IMR-90 (cell line): Measurements from ENCODE around the gene CXCL1. TPM values are rescaled to one million over a fixed set of nuclear protein-coding genes. Genes with fewer than 3 reads are reported as not detected.

ENCODE experiments used
- ATAC-seq: fragments of 200-7000 bp; cut with Tn5 transposase; 2 replicates; pipeline ENCODE4 v1.9.1; 2020; ENCODE audit warnings: low read depth, mild to moderate bottlenecking, moderate library complexity
- BruUV-seq: library from RNA; stranded (reverse); fragments of 400-500 nt; replicated peaks from 2 replicates; lab custom pipeline; 2021; lab: Mats Ljungman, UMichigan
- CTCF ChIA-PET: fragments of 300-600 bp; formaldehyde crosslinking; extraction: SDS; loops from one replicate; lab custom pipeline; 2021; ENCODE audit warnings: antibody characterized with exemption; lab: Yijun Ruan, JAX
- POLR2A ChIA-PET: fragments of 300-600 bp; sonication (Branson Sonifier 250); formaldehyde crosslinking; loops from one replicate; lab custom pipeline; 2022; ENCODE audit warnings: antibody characterized with exemption; ENCODE audit not compliant: unreplicated experiment; lab: Charles Lee
- DNase-seq: peaks from one replicate; pipeline ENCODE4 v3.0.0; 2013
- H2AFZ ChIP-seq: replicated peaks from 2 replicates; pipeline ENCODE3; 2013; ENCODE audit warnings: low read length, mild to moderate bottlenecking; ENCODE audit not compliant: poor library complexity
- H2AK5ac ChIP-seq: 2 replicates; pipeline ENCODE4 v1.6.1; 2013; ENCODE audit warnings: low read depth, low read length, inconsistent platforms
- H2AK9ac ChIP-seq: replicated peaks from 2 replicates; pipeline ENCODE3; 2013; ENCODE audit warnings: mild to moderate bottlenecking, low read depth, low read length, moderate library complexity; ENCODE audit not compliant: poor library complexity
- H2BK120ac ChIP-seq: 2 replicates; pipeline ENCODE4 v1.6.1; 2013; ENCODE audit warnings: low read depth, low read length, inconsistent platforms
- H2BK15ac ChIP-seq: 3 replicates; pipeline ENCODE4 v1.6.1; 2013; ENCODE audit warnings: low read depth, low read length, inconsistent platforms
- H2BK20ac ChIP-seq: 2 replicates; pipeline ENCODE4 v1.6.1; 2013; ENCODE audit warnings: low read depth, mild to moderate bottlenecking, inconsistent platforms, low read length, moderate library complexity
- H2BK5ac ChIP-seq: 2 replicates; pipeline ENCODE4 v1.6.1; 2013; ENCODE audit warnings: mild to moderate bottlenecking, low read depth, low read length, inconsistent platforms; ENCODE audit not compliant: poor library complexity, severe bottlenecking
- H3K14ac ChIP-seq: replicated peaks from 2 replicates; pipeline ENCODE4 v1.6.1; 2013; ENCODE audit warnings: low read depth, low read length, inconsistent platforms
- H3K18ac ChIP-seq: 2 replicates; pipeline ENCODE4 v1.6.1; 2013; ENCODE audit warnings: low read depth, low read length, control low read depth
- H3K23ac ChIP-seq: 2 replicates; pipeline ENCODE4 v1.6.1; 2013; ENCODE audit warnings: low read depth, low read length, inconsistent platforms
- H3K27ac ChIP-seq: 2 replicates; pipeline ENCODE4 v1.5.1; 2013; ENCODE audit warnings: mild to moderate bottlenecking, control low read depth, low read length; ENCODE audit not compliant: insufficient read depth
- H3K27me3 ChIP-seq: 2 replicates; pipeline ENCODE4 v1.6.1; 2013; ENCODE audit warnings: low read length; ENCODE audit not compliant: control insufficient read depth, insufficient read depth
- H3K36me3 ChIP-seq: 2 replicates; pipeline ENCODE4 v1.6.1; 2013; ENCODE audit warnings: low read length, mixed read lengths; ENCODE audit not compliant: control insufficient read depth, insufficient read depth
- H3K4ac ChIP-seq: 2 replicates; pipeline ENCODE4 v1.6.1; 2013; ENCODE audit warnings: low read depth, low read length, inconsistent platforms
- H3K4me1 ChIP-seq: 2 replicates; pipeline ENCODE4 v1.6.1; 2013; ENCODE audit warnings: low read length, mixed read lengths; ENCODE audit not compliant: control insufficient read depth, insufficient read depth
- H3K4me2 ChIP-seq: 2 replicates; pipeline ENCODE4 v1.6.1; 2013; ENCODE audit warnings: low read depth, mild to moderate bottlenecking, control low read depth, low read length, moderate library complexity
- H3K4me3 ChIP-seq: 2 replicates; pipeline ENCODE4 v1.5.1; 2013; ENCODE audit warnings: low read depth, mild to moderate bottlenecking, control low read depth, low read length, moderate library complexity; ENCODE audit not compliant: insufficient read depth
- H3K56ac ChIP-seq: 2 replicates; pipeline ENCODE4 v1.6.1; 2013; ENCODE audit warnings: low read length, inconsistent platforms; ENCODE audit not compliant: insufficient read depth; ENCODE audit errors: extremely low read depth
- H3K79me1 ChIP-seq, 2 experiments: 2 replicates each; pipeline ENCODE4 v1.6.1; 2013; ENCODE audit warnings: low read length in 2 of 2, inconsistent platforms in 1 of 2, low read depth in 1 of 2
- H3K9ac ChIP-seq: 2 replicates; pipeline ENCODE4 v1.6.1; 2013; ENCODE audit warnings: low read depth, low read length, control low read depth
- H3K9me1 ChIP-seq: 2 replicates; pipeline ENCODE4 v1.6.1; 2013; ENCODE audit warnings: low read length, inconsistent platforms; ENCODE audit not compliant: insufficient read depth
- H3K9me3 ChIP-seq: 2 replicates; pipeline ENCODE4 v1.6.1; 2013; ENCODE audit warnings: low read length; ENCODE audit not compliant: control insufficient read depth, insufficient read depth
- H4K20me1 ChIP-seq: 2 replicates; pipeline ENCODE4 v1.6.1; 2013; ENCODE audit warnings: low read length, inconsistent platforms; ENCODE audit not compliant: insufficient read depth
- H4K5ac ChIP-seq: 2 replicates; pipeline ENCODE4 v1.6.1; 2013; ENCODE audit warnings: mild to moderate bottlenecking, low read depth, low read length, control low read depth
- H4K8ac ChIP-seq, 2 experiments: 2 replicates each; pipeline ENCODE4 v1.6.1; 2013; ENCODE audit warnings: low read depth in 2 of 2, low read length in 2 of 2, control low read depth in 1 of 2, inconsistent platforms in 1 of 2
- H4K91ac ChIP-seq: 2 replicates; pipeline ENCODE4 v1.6.1; 2013; ENCODE audit warnings: low read depth, low read length, inconsistent platforms; ENCODE audit not compliant: insufficient read depth
- MAZ ChIP-seq: IDR thresholded peaks from 2 replicates; pipeline ENCODE4 v1.6.1; 2012; ENCODE audit warnings: low read depth, mild to moderate bottlenecking, low read length, improper control_type of control experiment, moderate library complexity, borderline replicate concordance
- WGBS, 2 experiments: methylation state at CpG; one replicate each; pipeline versions ENCODE4 v1.1.5 to v1.1.7; 2013; ENCODE audit warnings: missing lambda C conversion rate in 2 of 2; ENCODE audit not compliant: insufficient read length in 1 of 2; ENCODE audit errors: extremely low coverage in 2 of 2; 5-methylcytosine and 5-hydroxymethylcytosine counted together
- dilution Hi-C: fragments of 300-500 bp; cut with HindIII; formaldehyde crosslinking; loops from one replicate; pipeline ENCODE4 v1.14.3; 2018; ENCODE audit warnings: low sequenced_read_pairs; ENCODE audit not compliant: unreplicated experiment
- in situ Hi-C: fragments of 300-500 bp; cut with MboI; formaldehyde crosslinking; loops from 3 replicates; pipeline ENCODE4 v1.14.3; 2019; ENCODE audit warnings: low sequenced_read_pairs, inconsistent platforms, mixed read lengths
- intact Hi-C: fragments of 100-400 bp; cut with micrococcal nuclease; formaldehyde crosslinking; loops from 2 replicates; pipeline ENCODE4 v1.10.0; 2022
- polyA plus RNA-seq, 3 experiments: library from polyadenylated mRNA; depleted of rRNA; stranded (reverse); fragments of >200 nt; gene quantifications; 2 replicates each; pipeline ENCODE4 v1.2.3, GENCODE V29; 2012; ENCODE audit warnings: low replicate concordance in 1 of 3
- total RNA-seq: library from RNA; depleted of rRNA; stranded (reverse); fragments of >200 nt; gene quantifications from 2 replicates; pipeline ENCODE4 v1.2.3, GENCODE V29; 2012

CXCL1 gene
- total and polyA plus RNA-seq, 2 of the 4 experiments (the other 2 are of a cell fraction) = 2.0 TPM; not detected in 1

DNA sequence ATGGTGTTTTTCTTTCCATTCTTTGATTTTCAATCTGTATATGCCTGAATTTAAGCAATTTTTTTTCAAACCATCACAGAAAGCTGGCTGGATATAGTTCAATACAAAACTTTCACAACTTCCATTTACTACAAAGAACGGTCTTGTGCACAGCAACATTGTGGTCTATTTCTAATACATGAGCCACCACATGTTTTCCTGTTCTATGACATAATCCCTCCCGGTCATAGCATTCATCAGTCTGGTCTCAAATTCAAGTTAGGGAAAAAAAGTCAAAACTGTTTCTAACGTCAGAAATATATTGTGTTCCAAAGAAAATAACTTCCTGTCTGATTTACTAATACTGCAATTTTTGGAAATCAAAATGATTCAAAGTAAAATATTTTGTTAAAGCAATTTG, 40.2 kb upstream of the CXCL1 start:
- Histone ChIP-seq H4K20me1 (no peaks in the 10 kb centered on the region), H2BK15ac (no peak overlapping the region), H3K4me3 (no peak overlapping the region), H3K14ac (no peak overlapping the region), H3K27ac (no peak overlapping the region), H3K56ac (no peak overlapping the region), H3K9me3 (peaks cover 1% of the 10 kb centered on the region; the same call in 1 of the 2 replicates), H3K4me2 (no peak overlapping the region), H2BK120ac (no peak overlapping the region), H2AK5ac (no peak overlapping the region), H4K5ac (no peak overlapping the region), H3K9ac (no peak overlapping the region), H3K4me1 (peaks cover 3% of the 10 kb centered on the region; the same call in 1 of the 2 replicates), H2BK5ac (no peak overlapping the region), H3K36me3 (no peaks in the 10 kb centered on the region), H3K23ac (no peak overlapping the region), H2AFZ (no peak overlapping the region), H3K79me1 (no peaks in the 10 kb centered on the region), H3K27me3 (no peaks in the 10 kb centered on the region; the same call in 1 of the 2 replicates), H3K4ac (no peak overlapping the region), H3K9me1 (no peaks in the 10 kb centered on the region), H4K91ac (no peak overlapping the region), H3K18ac (no peak overlapping the region), H4K8ac (no peak overlapping the region), H2BK20ac (no peak overlapping the region), H2AK9ac (no peak overlapping the region)
- no TSS peak for BruUV-seq
- dilution Hi-C loops = no loop called here
- intact Hi-C loops = no loop called here
- ATAC-seq (no peak), DNase-seq (peak; percentile 53)
- WGBS, 2 experiments = no CpG with 5 or more reads among the region's 3 CpGs
- in situ Hi-C loops = no loop called here
- POLR2A ChIA-PET = no interaction called here
- CTCF ChIA-PET = no interaction called here
- TF ChIP-seq MAZ = no peak
